Measurements from ENCODE around the gene DDX46. TPM values are rescaled to one million over a fixed set of nuclear protein-coding genes. Genes with fewer than 3 reads are reported as not detected.

DDX46 gene, protein sequence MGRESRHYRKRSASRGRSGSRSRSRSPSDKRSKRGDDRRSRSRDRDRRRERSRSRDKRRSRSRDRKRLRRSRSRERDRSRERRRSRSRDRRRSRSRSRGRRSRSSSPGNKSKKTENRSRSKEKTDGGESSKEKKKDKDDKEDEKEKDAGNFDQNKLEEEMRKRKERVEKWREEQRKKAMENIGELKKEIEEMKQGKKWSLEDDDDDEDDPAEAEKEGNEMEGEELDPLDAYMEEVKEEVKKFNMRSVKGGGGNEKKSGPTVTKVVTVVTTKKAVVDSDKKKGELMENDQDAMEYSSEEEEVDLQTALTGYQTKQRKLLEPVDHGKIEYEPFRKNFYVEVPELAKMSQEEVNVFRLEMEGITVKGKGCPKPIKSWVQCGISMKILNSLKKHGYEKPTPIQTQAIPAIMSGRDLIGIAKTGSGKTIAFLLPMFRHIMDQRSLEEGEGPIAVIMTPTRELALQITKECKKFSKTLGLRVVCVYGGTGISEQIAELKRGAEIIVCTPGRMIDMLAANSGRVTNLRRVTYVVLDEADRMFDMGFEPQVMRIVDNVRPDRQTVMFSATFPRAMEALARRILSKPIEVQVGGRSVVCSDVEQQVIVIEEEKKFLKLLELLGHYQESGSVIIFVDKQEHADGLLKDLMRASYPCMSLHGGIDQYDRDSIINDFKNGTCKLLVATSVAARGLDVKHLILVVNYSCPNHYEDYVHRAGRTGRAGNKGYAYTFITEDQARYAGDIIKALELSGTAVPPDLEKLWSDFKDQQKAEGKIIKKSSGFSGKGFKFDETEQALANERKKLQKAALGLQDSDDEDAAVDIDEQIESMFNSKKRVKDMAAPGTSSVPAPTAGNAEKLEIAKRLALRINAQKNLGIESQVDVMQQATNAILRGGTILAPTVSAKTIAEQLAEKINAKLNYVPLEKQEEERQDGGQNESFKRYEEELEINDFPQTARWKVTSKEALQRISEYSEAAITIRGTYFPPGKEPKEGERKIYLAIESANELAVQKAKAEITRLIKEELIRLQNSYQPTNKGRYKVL
- 14.1 and 20.0 TPM in 2 replicates for total RNA-seq

DNA sequence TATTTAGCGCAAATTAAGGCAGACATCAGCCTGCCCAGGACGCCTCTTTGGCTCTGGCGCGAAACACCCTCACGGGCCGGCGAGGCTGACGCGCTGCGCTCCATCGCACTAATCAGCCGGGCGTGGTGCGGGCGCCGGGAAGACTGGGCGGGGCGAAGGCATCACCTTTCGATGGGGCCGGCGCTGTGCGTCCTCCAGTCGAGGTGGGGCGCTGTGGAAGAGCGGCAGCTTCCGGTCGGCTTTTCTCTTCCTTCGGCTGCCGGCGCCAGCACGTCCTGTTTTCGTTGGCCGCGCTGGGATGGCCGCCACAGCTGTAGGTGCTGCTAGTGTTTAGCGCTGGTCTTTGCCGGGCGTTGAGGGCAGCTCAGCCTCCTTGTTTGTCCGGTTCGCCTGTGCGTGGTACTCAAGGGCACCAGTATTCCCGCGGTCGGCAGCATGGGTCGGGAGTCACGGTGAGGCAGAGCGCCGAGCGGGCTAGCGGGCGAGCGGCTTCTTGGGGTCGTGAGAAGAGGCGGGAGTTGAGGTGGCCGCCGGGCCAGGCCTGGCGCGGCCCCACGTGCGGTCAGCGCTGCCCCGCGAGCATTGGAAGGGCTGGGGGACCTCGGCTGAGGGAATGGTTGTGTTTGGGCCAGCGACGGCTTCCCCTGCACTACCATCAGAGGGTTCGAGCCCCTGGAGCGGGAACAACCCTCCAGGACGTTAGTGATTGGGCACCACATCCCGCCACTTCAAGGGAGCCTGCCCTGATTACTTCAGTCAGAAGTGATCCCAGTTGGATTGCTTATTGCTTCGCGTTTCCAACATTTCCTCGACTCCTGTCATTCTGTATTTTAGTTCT is at the start of gene DDX46:
TSS of gene DDX46 (plus strand) at position 276 of the 838 bp plus-strand sequence. CDS start at position 436, 160 bp downstream.

DNA sequence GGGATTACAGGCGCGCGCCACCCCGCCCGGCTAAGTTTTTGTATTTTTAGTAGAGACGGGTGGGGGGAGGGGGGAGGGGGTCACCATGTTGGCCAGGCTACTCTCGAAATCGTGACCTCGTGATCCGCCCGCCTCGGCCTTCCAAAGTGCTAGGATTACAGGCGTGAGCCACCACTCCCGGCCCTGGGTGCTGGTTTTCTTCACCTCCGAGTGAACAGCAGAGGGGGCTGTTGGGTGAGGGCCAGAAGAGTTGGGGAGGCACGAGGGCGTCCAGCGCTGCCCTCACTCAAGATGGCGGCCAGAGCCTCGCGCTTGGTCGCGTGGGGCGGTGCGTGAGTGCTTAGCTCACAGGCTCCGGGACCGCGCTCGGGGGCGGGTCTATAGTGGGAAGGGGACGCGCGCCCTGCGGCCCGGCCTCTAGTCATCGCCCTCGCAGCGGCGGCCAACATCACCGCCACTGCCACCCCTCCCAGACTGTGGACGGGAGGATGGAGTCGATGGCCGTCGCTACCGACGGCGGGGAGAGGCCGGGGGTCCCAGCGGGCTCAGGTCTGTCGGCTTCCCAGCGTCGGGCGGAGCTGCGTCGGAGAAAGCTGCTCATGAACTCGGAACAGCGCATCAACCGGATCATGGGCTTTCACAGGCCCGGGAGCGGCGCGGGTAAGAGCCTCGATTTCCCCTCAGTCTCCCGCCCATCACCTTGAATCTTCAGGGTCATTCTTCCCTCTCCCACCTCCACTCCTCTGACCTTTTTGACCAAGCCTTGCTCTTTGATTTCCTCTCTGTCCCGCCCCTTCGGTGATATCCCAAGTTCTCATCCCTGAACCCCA is 20.2 kb upstream of the DDX46 start, which contains the start of gene CAMLG:
TSS of gene CAMLG (plus strand) at position 416 of the 830 bp plus-strand sequence. CDS start at position 489, 73 bp downstream.

DNA sequence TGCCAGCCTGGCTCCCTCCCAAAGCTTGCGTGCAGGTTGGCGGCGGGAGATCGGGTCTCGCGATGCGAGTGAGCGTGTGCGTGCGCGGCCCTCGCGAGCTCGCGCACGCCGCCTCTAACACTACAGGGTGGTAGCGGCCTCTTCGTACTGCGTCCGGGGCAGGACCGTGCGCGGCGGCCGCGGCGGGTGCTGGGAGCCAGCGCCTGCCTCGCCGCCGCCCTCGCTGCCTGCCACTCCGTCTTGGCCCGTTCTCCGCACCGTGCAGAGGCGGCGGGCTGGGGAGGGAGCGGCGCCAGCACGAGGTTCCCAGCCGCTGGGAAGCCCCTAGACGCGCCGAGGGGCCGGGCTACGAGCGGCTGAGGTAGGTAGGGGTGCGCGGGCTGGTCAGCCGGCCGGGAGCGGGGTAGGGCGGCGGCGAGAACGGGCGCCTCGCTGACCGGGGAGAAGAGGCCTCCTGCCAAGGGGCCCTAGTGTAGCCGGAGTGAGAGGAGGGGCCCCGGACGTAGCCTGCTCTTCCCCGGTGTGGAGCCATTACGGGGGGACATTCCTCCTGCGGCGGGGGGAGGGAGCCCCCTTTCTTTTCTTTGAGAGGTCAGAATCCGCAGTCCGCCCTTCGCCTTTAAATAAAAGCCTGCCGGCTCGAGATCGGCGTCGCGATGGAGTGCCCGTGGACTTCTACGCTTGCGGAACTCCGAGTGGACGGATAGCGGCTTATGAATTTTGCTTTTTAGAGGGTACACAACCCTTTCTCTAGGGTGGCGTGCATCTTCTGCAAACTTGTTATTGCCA is 87.5 kb downstream of the DDX46 start, which contains the start of gene C5orf24:
TSS of gene C5orf24 (plus strand) at position 117 of the 789 bp plus-strand sequence. CDS start 8,933 bp downstream, outside the sequence.

DNA sequence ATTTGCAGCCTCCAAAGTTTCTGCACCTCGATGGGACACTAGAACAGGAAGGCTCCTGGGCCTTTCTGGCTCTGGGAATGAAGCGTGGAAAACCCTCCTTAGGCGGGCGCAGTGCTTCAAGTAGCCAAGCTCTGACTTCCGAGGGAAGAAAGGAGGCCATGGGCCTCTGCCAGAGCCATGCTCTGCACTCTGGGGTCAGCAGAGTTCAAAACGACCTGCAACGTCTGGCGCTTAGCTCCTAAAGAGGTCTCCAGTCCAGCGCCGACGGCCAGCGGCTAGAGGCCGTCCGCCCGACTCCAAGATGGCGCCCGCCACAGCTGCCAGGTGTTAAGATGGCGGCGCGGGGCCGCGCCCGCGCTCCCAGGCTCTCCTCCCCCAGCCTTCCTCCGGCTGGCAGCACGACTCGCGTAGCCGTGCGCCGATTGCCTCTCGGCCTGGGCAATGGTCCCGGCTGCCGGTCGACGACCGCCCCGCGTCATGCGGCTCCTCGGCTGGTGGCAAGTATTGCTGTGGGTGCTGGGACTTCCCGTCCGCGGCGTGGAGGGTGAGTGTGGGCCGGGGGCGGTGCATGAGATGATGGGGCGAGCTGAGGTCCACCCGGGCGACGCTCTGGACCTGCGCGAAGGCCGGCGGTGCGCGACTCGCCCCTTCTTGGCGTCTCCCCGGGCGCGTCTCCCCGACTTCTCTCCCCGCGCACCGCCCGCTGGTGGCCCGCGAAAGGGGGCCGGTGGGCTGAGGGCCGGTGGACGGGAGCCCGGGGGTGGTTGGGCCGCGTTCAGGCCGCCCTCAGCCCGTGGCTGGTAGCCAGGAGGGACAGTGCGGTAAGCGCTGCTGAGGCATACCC is 115.6 kb downstream of the DDX46 start, which contains the start of gene TXNDC15:
TSS of gene TXNDC15 (plus strand) at position 385 of the 844 bp plus-strand sequence. CDS start at position 442, 57 bp downstream.

Other genes starting within 250 kb of the DDX46 start
- gene JADE2, start 233.1 kb upstream of the DDX46 start, total RNA-seq: 25.4 and 28.5 TPM in 2 replicates
- 41.5 and 64.7 TPM in 2 replicates for gene SAR1B, start 126.0 kb upstream of the DDX46 start, total RNA-seq
- 16.7 and 23.9 TPM in 2 replicates for gene SEC24A, start 110.0 kb upstream of the DDX46 start, total RNA-seq
- gene CAMLG, start 20.2 kb upstream of the DDX46 start, total RNA-seq: 29.2 and 39.8 TPM in 2 replicates
- gene C5orf24, start 87.2 kb downstream of the DDX46 start, total RNA-seq: 20.8 and 24.3 TPM in 2 replicates
- 112 and 176 TPM in 2 replicates for gene TXNDC15, start 115.6 kb downstream of the DDX46 start, total RNA-seq
- gene PCBD2, start 146.4 kb downstream of the DDX46 start, total RNA-seq: 2.9 and 6.6 TPM in 2 replicates
- gene CATSPER3, start 209.1 kb downstream of the DDX46 start, total RNA-seq: under 0.01 TPM in 1 of 2 replicates, not detected in the other